ENCODE results near the gene TXNRD1.
"Not testable (repeated sequence)": the region's sequence is repeated elsewhere in the genome, so short reads cannot be mapped to it uniquely, and the experiment has no call there.

Gene TXNRD1

GRCh38 chr12:104243551-104243950 lies 28.0 kb downstream of the TXNRD1 start:
- DNase-seq: no peak

GRCh38 chr12:104243971-104244370 lies 28.4 kb downstream of the TXNRD1 start:
- DNase-seq: no peak

DNA sequence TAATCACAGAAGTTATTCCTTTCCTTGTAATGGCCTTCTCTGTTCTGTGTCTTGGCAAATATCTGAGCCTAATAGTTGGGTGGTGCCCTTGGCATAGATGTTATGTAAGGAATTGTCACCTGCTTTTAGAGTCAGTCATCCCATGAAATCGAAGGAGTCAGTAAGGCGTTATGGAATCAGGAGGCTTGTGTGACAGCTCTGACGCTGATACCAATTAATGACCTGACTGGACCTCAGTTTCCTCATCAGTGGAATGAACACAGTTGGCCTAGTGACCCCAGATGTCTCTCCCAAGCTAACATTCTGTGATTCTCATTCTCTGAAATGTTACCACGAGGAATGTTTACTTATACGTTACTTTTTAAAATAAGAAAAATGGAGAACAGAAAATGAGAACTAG lies 32.1 kb downstream of the TXNRD1 start:
- DNase-seq: no peak

DNA sequence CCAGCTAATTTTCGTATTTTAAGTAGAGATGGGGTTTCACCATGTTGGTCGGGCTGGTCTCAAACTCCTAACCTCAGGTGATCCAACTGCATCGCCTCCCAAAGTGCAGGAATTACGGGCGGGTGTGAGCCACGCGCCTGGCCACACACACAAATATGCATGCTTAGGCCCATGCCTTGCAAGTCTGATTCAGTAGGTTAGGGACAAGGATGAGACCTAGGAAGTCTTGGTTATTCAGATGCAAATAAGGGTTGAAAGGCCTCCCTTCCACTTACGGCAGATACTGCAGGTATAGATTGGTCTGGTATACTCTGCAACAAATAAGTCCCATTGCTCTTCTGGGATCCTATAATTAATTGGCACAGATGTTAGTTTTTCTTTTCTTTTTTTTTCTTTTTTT lies 32.9 kb downstream of the TXNRD1 start:
- no peak for DNase-seq

DNA sequence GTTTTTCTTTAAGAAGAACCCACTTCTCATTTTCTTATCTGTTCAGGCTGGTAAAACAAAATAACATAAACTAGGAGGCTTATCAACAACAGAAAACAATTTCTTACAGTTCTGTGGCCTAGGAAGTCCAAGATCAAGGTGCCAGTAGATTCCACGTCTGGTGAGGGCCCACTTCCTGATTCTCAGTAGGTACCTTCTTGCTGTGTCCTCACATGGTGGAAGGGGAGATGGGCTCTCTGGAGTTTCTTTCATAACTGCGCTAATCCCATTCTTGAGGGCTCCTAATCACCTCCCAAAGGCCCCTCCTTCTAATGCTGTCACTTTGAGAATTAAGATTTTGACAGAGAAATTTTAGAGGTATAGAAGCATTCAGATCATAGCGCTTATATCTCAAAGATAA lies 33.4 kb downstream of the TXNRD1 start:
- no peak for DNase-seq

GRCh38 chr12:104249898-104250297 lies 34.3 kb downstream of the TXNRD1 start:
- DNase-seq: no peak

GRCh38 chr12:104250366-104251125 lies 35.0 kb downstream of the TXNRD1 start:
- DNase-seq: no peak

- DNase-seq: no peak
Observed at GRCh38 chr12:104257913-104258472, 42.4 kb downstream of the TXNRD1 start.

DNA sequence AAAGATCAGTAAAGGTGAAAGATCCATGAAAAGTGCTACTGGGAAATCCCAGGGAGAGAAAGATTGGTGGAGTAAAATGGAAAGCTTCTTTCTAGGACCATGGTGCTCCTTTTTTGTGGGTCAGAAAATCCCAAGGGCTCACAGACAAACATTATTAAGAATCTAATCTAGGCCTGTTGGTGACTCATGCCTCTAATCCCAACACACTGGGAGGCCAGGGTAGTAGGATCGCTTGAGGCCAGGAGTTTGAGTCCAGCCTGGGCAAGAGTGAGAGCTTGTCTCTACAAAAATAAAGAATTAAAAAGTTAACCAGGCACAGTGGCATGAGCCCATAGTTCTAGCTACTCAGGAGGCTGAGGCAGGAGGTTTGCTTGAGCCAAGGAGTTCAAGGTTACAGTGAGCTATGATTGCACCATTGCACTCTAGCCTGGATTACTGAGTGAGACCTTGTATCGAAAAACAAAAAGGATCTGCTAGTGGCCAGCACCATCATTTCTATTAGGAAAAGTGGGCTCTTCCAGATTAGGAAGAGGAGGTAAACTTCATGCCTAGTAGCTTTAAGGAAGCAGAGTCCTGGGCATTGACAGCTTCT lies 43.0 kb downstream of the TXNRD1 start:
- no peak for DNase-seq

GRCh38 chr12:104263026-104263425 lies 47.4 kb downstream of the TXNRD1 start:
- no peak for DNase-seq

- no peak for DNase-seq
Observed at GRCh38 chr12:104263580-104264358, 48.2 kb downstream of the TXNRD1 start.

DNA sequence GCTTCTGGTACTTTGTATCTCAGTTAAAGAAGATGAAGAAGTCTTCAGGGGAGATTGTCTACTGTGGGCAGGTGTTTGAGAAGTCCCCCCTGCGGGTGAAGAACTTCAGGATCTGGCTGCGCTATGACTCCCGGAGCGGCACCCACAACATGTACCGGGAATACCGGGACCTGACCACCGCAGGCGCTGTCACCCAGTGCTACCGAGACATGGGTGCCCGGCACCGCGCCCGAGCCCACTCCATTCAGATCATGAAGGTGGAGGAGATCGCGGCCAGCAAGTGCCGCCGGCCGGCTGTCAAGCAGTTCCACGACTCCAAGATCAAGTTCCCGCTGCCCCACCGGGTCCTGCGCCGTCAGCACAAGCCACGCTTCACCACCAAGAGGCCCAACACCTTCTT lies 49.9 kb downstream of the TXNRD1 start:
- not testable (repeated sequence) for DNase-seq

GRCh38 chr12:104272938-104273337 lies 57.4 kb downstream of the TXNRD1 start:
- DNase-seq: no peak

GRCh38 chr12:104273503-104273902 lies 57.9 kb downstream of the TXNRD1 start:
- no peak for DNase-seq

DNA sequence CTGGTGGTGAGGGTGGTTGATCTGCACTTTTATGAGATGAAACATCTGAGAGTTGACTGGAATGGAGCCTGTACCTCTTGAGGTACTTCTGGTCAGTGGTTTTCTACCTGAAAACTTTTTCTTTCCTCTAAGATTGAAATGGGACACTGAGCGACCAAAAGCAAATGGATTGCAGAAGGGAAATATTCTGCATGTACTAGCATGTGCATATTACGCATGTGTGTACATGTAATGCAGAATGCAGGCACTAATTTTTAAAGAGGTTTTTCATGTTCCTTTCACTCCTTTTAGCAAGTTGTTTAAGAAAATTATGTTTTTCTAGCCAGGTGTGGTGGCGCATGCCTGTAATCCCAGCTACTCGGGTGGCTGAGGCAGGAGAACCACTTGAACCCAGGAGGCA lies 59.2 kb downstream of the TXNRD1 start:
- no peak for DNase-seq

DNA sequence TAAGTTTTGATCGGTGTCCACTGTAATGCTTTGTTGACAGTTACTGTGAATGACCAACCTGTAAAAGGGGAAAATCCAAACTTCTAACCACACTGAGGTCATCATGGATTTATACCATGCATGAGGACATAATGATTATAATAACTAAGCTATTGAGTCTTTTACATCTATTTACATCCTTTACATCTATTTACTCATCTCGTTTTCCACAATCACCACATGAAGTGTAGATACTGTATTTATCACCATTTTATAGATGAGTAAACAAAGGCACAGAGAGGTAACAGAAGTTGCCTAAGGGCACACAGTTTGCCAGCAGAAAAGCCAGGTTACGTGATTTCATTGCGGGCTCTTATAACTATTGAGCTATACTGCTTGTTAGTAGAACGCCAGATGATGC lies 60.1 kb downstream of the TXNRD1 start:
- no peak for DNase-seq

DNA sequence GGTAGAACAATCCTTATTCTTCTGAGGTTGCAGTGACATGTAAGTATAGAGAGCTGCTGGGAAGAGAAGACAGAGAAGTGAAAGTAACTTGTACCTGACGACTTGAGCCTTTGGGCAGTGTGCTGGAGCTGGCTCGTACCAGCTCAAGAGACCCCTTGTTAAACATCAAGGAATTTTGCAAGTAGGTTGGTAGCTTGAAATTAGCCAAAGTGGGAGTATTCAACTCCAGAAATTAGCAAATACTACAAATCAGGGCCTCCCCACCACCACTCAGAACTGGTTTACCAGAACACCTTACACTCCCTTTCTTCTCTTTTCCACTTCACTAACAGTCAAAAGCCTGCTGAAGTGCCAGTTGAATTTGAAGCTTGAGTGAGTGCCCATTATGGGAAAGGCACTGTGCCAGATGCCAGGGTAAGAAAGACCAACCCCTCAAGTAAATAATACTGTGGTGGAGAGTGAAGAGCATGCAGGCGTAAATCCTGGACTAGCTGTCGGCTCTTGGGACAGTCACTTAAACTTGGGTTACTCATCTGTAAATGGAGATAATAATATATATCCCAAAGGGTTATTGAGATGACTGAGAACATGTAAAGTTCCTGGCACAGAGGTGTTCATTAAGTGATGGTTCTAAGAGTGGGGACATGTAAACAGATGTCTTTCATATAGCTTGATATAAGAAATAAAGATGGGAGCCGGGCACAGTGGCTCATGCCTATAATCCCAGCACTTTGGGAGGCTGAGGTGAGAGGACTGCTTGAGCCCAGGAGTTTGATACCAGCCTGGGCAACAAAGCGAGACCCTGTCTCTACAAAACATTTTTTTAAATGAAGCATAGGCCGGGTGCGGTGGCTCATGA lies 60.9 kb downstream of the TXNRD1 start:
- DNase-seq: no peak

DNA sequence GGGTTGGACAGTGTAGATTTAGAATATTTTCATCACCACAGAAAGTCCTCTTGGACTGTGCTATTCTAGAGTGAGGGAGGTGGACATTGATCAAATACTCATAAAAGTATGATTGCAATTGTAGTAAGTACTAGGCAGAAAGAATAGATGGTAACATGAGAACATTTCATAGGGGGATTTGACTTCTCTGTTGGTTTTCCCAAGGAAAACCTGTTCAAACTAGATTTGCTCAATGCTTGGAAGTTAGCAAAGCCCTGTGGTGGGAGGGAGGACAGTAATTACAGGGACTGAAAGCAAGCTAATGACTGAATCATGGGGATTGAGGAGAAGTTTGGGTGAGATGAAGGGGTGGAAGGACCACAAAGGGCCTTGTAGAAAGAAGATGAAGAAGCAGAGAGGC lies 63.6 kb downstream of the TXNRD1 start:
- no peak for DNase-seq

GRCh38 chr12:104280111-104280510 lies 64.5 kb downstream of the TXNRD1 start:
- no peak for DNase-seq

- DNase-seq: no peak
Observed at GRCh38 chr12:104280717-104281458, 65.3 kb downstream of the TXNRD1 start.

DNA sequence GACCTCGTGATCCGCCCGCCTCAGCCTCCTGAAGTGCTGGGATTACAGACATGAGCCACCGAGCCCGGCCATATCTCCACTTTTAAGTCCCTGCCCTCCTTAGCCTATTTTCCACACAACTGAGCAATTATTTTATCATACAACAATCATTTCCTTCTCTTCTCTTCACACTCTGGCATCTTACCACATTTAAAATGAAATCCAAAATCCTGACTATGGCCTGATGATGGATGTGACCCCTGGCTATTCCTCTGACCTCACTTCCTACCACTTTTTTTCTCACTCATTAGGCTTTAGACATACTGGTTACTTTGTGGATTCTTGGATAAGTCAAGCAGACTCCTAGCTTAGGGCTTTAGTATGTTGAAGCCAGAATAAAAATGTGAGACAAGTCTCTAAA lies 66.1 kb downstream of the TXNRD1 start:
- DNase-seq: no peak

DNA sequence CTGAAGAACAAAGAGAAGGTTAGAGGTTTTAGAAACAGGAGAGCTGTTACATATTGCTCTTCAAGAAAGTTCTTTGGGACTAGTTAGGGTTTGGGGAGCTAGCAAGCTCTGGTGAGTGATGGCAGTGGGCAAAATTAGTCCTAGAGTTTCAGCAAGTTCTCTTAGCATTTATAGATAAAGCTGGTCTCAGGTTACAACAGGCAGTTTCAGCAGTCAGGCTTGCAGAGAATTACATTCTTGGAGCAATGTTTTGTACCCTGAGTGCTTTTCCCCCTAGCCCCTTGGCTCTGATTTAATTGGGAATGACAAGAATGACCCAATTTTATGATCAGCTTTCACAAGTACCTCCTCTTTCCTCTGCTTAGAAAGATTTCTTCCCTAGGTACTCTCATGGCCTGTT lies 66.5 kb downstream of the TXNRD1 start:
- DNase-seq: no peak

Data from stimulated activated CD4-positive, alpha-beta T cell treated with anti-CD3 and anti-CD28 coated beads, Interleukin-4, amount 100 ng/mL, for 24 hours (primary cell).